ENCODE measurements around the gene SH2D7. TPM values are rescaled to one million over a fixed set of nuclear protein-coding genes. Genes with fewer than 3 reads are reported as not detected.

The SH2D7 gene
- total RNA-seq, 1 experiment from 2014 or later: not detected

- Histone ChIP-seq H3K9me3 (ENCODE audit: control insufficient read depth, low read depth, low read length) (no peaks in the 10 kb centered on the region), H3K18ac (ENCODE audit: insufficient read length, low read depth, low read length) (no peak overlapping the region), H4K5ac (ENCODE audit: insufficient read length, low read depth, low read length) (no peak overlapping the region), H3K4me1 (ENCODE audit: insufficient read depth, low read length) (peaks cover 2% of the 10 kb centered on the region; the same call in 1 of the 2 replicates), H4K91ac (ENCODE audit: insufficient read length, low read depth, low read length) (no peak overlapping the region), H3K27me3 (ENCODE audit: insufficient read depth, low read length) (no peaks in the 10 kb centered on the region), H3K23ac (ENCODE audit: insufficient read length, low read depth, low read length) (no peak overlapping the region), H3K27ac (ENCODE audit: insufficient read length, low read depth, low read length) (no peak overlapping the region), H4K20me1 (ENCODE audit: control insufficient read depth, insufficient read depth, insufficient read length) (no peaks in the 10 kb centered on the region), H3K79me2 (ENCODE audit: insufficient read depth, low read length) (no peaks in the 10 kb centered on the region), H3K56ac (ENCODE audit: insufficient read length, low read depth, low read length) (no peak overlapping the region), H3K4ac (ENCODE audit: low read depth, low read length) (no peak overlapping the region), H2BK15ac (ENCODE audit: low read depth, low read length) (no peak overlapping the region), H3K79me1 (ENCODE audit: insufficient read depth, low read depth, low read length, poor library complexity, severe bottlenecking) (no peaks in the 10 kb centered on the region), H2AFZ (ENCODE audit: low read length) (no peak overlapping the region), H3K14ac (ENCODE audit: insufficient read depth, low read length) (no peak overlapping the region), H3T11ph (ENCODE audit: low read length) (no peak overlapping the region), H2BK5ac (ENCODE audit: insufficient read length, low read length) (no peak overlapping the region), H2BK12ac (ENCODE audit: insufficient read length, low read depth, low read length) (no peak overlapping the region), H4K8ac (replicated peaks; ENCODE audit: insufficient read length, low read depth, low read length) (no peak overlapping the region), H3K23me2 (ENCODE audit: insufficient read length, low read depth, low read length, poor library complexity, severe bottlenecking) (peaks cover 3% of the 10 kb centered on the region), H2AK5ac (ENCODE audit: insufficient read length, low read length) (no peak overlapping the region), H2BK20ac (ENCODE audit: low read depth, low read length, poor library complexity, severe bottlenecking) (no peak overlapping the region), H3K9ac (ENCODE audit: extremely low read depth, insufficient read length, low read length) (no peak overlapping the region), H3K4me2 (ENCODE audit: insufficient read depth, insufficient read length, low read length) (no peak overlapping the region), H2BK120ac (ENCODE audit: low read depth, low read length, poor library complexity, severe bottlenecking) (no peak overlapping the region)
- Mint-ChIP-seq H3K4me1 (peaks cover 14 to 18% of the 10 kb centered on the region in 2 experiments), H3K27me3 (ENCODE audit: low read depth) (peaks cover 2% of the 10 kb centered on the region), H3K27ac (peak overlapping the region in 1 of 3 experiments; percentile 68; a peak in 1 of 7 replicates), H3K36me3 (ENCODE audit: insufficient read depth in 1 of 3, low read depth in 3 of 3) (no peaks in the 10 kb centered on the region), H3K9me3 (no peaks in the 10 kb centered on the region), H3K4me3 (no peak overlapping the region)
- TF ChIP-seq, protein P1, sequence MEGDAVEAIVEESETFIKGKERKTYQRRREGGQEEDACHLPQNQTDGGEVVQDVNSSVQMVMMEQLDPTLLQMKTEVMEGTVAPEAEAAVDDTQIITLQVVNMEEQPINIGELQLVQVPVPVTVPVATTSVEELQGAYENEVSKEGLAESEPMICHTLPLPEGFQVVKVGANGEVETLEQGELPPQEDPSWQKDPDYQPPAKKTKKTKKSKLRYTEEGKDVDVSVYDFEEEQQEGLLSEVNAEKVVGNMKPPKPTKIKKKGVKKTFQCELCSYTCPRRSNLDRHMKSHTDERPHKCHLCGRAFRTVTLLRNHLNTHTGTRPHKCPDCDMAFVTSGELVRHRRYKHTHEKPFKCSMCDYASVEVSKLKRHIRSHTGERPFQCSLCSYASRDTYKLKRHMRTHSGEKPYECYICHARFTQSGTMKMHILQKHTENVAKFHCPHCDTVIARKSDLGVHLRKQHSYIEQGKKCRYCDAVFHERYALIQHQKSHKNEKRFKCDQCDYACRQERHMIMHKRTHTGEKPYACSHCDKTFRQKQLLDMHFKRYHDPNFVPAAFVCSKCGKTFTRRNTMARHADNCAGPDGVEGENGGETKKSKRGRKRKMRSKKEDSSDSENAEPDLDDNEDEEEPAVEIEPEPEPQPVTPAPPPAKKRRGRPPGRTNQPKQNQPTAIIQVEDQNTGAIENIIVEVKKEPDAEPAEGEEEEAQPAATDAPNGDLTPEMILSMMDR (conservative IDR thresholded peaks at IDR 0.05): no peak
- WGBS (ENCODE audit: extremely low coverage, insufficient read length, low lambda C conversion rate): no CpG with 5 or more reads among the region's 8 CpGs
- no peak for DNase-seq
Observed at GRCh38 chr15:78080088-78080460, 12.3 kb upstream of the SH2D7 start.
